Measurements from ENCODE around the gene SLC25A19.

DNA sequence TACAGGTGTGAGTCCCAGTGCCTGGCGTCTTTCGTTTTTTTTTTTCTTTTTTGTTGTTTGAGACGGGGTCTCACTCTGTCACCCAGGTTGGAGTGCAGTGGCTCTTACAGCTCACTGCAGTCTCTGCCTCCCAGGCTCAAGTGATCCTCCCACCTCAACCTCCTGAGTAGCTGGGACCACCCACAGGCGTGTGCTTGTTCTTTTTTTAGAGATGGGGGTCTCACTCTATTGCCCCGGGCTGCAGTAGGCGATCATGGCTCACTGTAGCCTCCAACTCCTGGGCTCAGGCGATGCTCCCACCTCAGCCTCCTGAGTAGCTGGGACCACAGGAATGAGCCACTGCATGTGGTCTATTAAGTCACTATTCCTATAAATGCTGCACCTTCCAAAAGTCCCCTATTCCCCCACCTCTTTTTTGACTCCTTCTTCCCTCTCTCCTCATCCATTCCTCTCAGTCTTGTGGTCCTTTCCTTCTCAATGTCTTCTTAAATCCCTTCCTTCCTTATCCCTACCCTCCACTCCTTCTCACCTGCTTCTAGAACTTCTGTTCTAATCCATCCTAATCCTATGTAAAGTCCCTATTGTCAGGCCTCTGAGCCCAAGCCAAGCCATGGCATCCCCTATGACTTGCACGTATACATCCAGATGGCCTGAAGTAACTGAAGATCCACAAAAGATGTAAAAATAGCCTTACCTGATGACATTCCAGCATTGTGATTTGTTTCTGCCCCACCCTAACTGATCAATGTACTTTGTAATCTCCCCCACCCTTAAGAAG lies 37.0 kb downstream of the SLC25A19 start:
- TF ChIP-seq, protein P1, sequence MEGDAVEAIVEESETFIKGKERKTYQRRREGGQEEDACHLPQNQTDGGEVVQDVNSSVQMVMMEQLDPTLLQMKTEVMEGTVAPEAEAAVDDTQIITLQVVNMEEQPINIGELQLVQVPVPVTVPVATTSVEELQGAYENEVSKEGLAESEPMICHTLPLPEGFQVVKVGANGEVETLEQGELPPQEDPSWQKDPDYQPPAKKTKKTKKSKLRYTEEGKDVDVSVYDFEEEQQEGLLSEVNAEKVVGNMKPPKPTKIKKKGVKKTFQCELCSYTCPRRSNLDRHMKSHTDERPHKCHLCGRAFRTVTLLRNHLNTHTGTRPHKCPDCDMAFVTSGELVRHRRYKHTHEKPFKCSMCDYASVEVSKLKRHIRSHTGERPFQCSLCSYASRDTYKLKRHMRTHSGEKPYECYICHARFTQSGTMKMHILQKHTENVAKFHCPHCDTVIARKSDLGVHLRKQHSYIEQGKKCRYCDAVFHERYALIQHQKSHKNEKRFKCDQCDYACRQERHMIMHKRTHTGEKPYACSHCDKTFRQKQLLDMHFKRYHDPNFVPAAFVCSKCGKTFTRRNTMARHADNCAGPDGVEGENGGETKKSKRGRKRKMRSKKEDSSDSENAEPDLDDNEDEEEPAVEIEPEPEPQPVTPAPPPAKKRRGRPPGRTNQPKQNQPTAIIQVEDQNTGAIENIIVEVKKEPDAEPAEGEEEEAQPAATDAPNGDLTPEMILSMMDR (IDR thresholded peaks at IDR 0.05): no peak
- TF ChIP-seq POLR2A (IDR thresholded peaks at IDR 0.05): no peak

All from right lobe of liver (tissue), 4 donors.